Activated CD4-positive, alpha-beta T cell treated with anti-CD3 and anti-CD28 coated beads, Interleukin-2, amount 10 ng/mL, durations not matched to agents 7 days and 5 days (primary cell): ENCODE data around the gene TMPRSS9. TPM values are rescaled to one million over a fixed set of nuclear protein-coding genes. Genes with fewer than 3 reads are reported as not detected.
A peak's percentile ranks its signal among the peaks of the same experiment; 100 is the strongest.
"Not testable (repeated sequence)": the region's sequence is repeated elsewhere in the genome, so short reads cannot be mapped to it uniquely, and the experiment has no call there.

Source experiments
- CTCF ChIA-PET: fragments of 350-600 bp; sonication (Branson Sonifier 250); formaldehyde crosslinking; loops from one replicate; lab custom pipeline; 2021; ENCODE audit warnings: antibody characterized with exemption; lab: Charles Lee
- POLR2A ChIA-PET: fragments of 350-600 bp; sonication (Branson Sonifier 250); formaldehyde crosslinking; loops from one replicate; lab custom pipeline; 2021; ENCODE audit warnings: antibody characterized with exemption; lab: Charles Lee
- DNase-seq: peaks from one replicate; pipeline ENCODE4 v3.0.0-alpha.2; 2020
- H3K27ac Mint-ChIP-seq: one replicate; pipeline ENCODE4 v1.8.0; 2021; ENCODE audit warnings: mild to moderate bottlenecking, moderate library complexity, mixed read lengths
- H3K27me3 Mint-ChIP-seq: one replicate; pipeline ENCODE4 v1.8.0; 2021; ENCODE audit warnings: mixed read lengths
- H3K36me3 Mint-ChIP-seq: one replicate; pipeline ENCODE4 v1.8.0; 2021; ENCODE audit warnings: low read depth, mixed read lengths
- H3K4me1 Mint-ChIP-seq: one replicate; pipeline ENCODE4 v1.8.0; 2021; ENCODE audit warnings: mixed read lengths
- H3K4me3 Mint-ChIP-seq: one replicate; pipeline ENCODE4 v1.8.0; 2021; ENCODE audit warnings: mild to moderate bottlenecking, moderate library complexity, mixed read lengths
- H3K9me3 Mint-ChIP-seq: one replicate; pipeline ENCODE4 v1.8.0; 2021; ENCODE audit warnings: mixed read lengths
- total RNA-seq, 2 experiments: library from RNA; stranded (reverse); gene quantifications; one replicate each; pipeline ENCODE4 v1.2.3, GENCODE V29; 2021

Gene TMPRSS9
- total RNA-seq, 2 experiments from 2014 or later, result not detected

DNA sequence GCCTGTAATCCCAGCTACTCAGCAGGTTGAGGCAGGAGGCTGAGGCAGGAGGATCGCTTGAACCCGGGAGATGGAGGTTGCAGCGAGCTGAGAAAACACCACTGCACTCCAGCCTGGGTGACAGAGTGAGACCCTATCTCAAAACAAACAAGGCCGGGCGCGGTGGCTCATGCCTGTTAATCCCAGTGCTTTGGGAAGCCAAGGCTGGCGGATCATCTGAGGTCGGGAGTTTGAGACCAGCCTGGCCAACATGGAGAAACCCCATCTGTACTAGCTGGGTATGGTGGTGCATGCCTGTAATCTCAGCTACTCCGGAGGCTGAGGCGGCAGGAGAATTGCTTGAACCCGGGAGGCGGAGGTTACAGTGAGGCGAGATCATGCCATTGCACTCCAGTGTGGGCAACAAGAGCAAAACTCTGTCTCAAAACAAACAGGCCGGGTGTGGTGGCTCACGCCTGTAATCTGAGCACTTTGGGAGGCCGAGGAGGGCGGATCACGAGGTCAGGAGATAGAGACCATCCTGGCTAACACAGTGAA, 35.3 kb downstream of the TMPRSS9 start:
- CTCF ChIA-PET, result not testable (repeated sequence)

DNA sequence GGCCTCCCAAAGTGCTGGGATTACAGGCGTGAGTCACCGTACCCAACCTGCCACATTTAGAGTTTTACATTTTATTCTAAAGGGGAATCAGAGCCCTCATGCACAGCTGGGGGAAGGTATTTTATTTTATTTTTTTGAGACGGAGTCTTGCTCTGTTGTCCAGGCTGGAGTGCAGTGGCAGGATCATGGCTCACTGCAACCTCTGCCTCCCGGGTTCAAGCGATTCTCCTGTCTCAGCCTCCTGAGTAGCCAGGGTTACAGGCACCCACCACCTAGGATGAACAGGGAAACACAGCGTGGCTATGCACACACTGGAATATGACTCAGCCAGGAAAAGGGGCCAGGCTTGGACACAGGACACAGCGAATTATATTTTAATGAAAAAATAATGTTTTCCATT, 37.1 kb downstream of the TMPRSS9 start:
- peaks cover 11% of the 10 kb centered on the region for H3K4me1 Mint-ChIP-seq
- H3K27ac Mint-ChIP-seq, DNase-seq, POLR2A ChIA-PET, H3K4me3 Mint-ChIP-seq, H3K9me3 Mint-ChIP-seq, H3K36me3 Mint-ChIP-seq: not testable (repeated sequence)
- H3K27me3 Mint-ChIP-seq, result peaks cover 11% of the 10 kb centered on the region
- CTCF ChIA-PET, result interaction anchor here (1.2 kb wide), 1 partner anchor 12 kb away, joined by 3 read pairs; no protein-coding TSS in a partner anchor

More for the DNA sequence above, 35.3 kb downstream of the TMPRSS9 start:
- POLR2A ChIA-PET, H3K36me3 Mint-ChIP-seq, H3K4me3 Mint-ChIP-seq, H3K9me3 Mint-ChIP-seq, H3K27ac Mint-ChIP-seq, DNase-seq: not testable (repeated sequence)
- Mint-ChIP-seq H3K4me1 (peaks cover 14% of the 10 kb centered on the region), H3K27me3 (peaks cover 13% of the 10 kb centered on the region)

DNA sequence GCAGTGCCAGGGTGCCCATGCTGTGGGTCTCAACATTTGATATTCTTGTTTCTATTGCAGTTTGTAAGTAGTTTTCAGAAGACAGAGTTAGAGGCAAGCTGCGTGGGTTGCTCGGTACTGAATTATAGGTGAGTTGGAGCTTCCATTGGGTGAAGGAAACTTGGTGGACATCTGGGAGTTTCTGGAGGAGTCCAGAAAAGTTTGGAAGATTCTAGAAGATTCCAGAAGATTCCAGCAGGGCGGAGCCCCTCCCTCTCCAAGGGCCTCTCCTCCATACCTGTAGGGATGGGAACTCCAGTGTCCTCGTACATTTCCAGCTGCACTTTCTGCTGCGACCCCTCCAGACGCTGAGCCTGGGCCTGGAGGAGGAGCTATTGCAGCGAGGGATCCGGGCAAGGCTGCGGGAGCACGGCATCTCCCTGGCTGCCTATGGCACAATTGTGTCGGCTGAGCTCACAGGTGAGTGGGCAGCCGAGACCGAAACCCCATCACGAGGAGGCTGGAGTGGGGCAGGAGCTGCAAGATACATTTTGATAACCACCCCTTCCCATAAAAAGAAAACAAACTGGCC, 38.8 kb downstream of the TMPRSS9 start:
- ChIA-PET POLR2A (no interaction called here), CTCF (interaction anchor here (1.5 kb wide), 1 partner anchor 27 kb away, joined by 3 read pairs; no protein-coding TSS in a partner anchor)
- H3K9me3 Mint-ChIP-seq, result no peaks in the 10 kb centered on the region
- H3K27me3 Mint-ChIP-seq, result no peaks in the 10 kb centered on the region
- H3K36me3 Mint-ChIP-seq, result no peaks in the 10 kb centered on the region
- peaks cover 5% of the 10 kb centered on the region for H3K4me1 Mint-ChIP-seq
- H3K4me3 Mint-ChIP-seq, result no peak overlapping the region
- DNase-seq, result no peak
- H3K27ac Mint-ChIP-seq, result no peak overlapping the region

DNA sequence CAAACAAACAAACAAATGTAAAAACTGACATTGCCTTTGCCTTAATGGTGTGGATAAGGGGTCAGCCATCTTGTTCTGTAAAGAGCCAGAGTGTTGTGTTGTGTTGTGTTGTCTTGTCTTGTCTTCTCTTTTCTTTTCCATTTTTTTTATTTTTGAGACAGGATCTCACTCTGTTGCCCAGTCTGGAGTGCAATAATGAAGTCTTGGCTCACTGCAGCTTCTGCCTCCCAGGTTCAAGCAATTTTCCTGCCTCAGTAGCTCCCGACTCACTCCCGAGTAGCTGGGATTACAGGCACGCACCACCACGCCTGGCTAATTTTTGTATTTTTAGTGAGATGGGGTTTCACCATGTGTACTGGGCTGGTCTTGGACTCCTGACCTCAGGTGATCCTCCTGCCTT, 39.5 kb downstream of the TMPRSS9 start:
- ChIA-PET CTCF (interaction anchor here (1.5 kb wide), 1 partner anchor 26 kb away, joined by 3 read pairs; no protein-coding TSS in a partner anchor), POLR2A (no interaction called here)

DNA sequence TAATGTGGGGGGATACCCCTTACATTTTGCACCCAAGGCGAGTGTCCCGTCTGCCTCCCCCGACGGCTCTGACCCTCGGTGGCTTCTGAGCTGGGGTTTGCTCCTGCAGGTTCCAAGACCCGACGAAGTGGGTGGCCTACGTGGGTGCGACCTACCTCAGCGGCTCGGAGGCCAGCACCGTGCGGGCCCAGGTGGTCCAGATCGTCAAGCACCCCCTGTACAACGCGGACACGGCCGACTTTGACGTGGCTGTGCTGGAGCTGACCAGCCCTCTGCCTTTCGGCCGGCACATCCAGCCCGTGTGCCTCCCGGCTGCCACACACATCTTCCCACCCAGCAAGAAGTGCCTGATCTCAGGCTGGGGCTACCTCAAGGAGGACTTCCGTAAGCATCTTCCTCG, 48.2 kb downstream of the TMPRSS9 start:
- Mint-ChIP-seq H3K27me3 (no peaks in the 10 kb centered on the region), H3K27ac (no peak overlapping the region), H3K4me1 (peaks cover 2% of the 10 kb centered on the region), H3K4me3 (no peak overlapping the region), H3K36me3 (no peaks in the 10 kb centered on the region), H3K9me3 (no peaks in the 10 kb centered on the region)
- ChIA-PET POLR2A (no interaction called here), CTCF (interaction anchor here (1.0 to 1.7 kb wide), 2 partner anchors 10 to 15 kb away, joined by 3 to 4 read pairs; no protein-coding TSS in a partner anchor)
- DNase-seq, result no peak

More for the DNA sequence above, 39.5 kb downstream of the TMPRSS9 start:
- H3K9me3 Mint-ChIP-seq, result no peaks in the 10 kb centered on the region
- no peaks in the 10 kb centered on the region for H3K36me3 Mint-ChIP-seq
- no peaks in the 10 kb centered on the region for H3K27me3 Mint-ChIP-seq
- no peaks in the 10 kb centered on the region for H3K4me1 Mint-ChIP-seq
- DNase-seq, result no peak
- H3K27ac Mint-ChIP-seq, result no peak overlapping the region
- no peak overlapping the region for H3K4me3 Mint-ChIP-seq

DNA sequence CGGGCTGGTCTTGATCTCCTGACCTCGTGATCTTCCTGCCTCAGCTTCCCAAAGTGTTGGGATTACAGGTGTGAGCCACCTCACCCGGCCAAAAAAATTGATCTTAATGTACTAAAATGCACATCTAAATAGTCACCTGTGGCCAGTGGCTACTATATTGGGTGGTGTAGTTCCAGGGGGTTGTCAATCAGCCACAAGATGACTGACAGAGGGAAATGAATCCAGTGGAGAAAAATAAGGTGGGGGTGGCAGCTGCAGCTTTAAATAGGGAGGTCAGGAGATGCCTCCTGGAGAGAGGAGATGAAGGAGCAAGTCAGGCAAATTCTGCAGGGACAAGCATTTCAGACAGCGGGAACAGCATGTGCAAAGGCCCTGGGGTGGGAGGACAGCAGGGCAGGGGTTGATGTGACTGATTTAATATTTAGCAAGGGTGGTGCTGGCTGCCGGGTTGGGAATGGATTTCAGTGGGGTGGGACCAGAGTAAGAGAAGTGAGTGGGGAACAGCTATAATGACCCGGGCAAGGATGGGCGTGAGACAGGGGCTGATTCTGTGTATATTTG, 49.4 kb downstream of the TMPRSS9 start:
- H3K9me3 Mint-ChIP-seq, result no peaks in the 10 kb centered on the region
- CTCF ChIA-PET, result interaction anchor here (1.0 to 1.7 kb wide), 4 partner anchors 8 to 136 kb away, joined by 3 to 4 read pairs (median 4); no protein-coding TSS in a partner anchor
- no peaks in the 10 kb centered on the region for H3K36me3 Mint-ChIP-seq
- POLR2A ChIA-PET, result no interaction called here
- H3K27ac Mint-ChIP-seq, result no peak overlapping the region
- no peak for DNase-seq
- no peak overlapping the region for H3K4me3 Mint-ChIP-seq
- H3K27me3 Mint-ChIP-seq, result no peaks in the 10 kb centered on the region
- H3K4me1 Mint-ChIP-seq, result peaks cover 2% of the 10 kb centered on the region

DNA sequence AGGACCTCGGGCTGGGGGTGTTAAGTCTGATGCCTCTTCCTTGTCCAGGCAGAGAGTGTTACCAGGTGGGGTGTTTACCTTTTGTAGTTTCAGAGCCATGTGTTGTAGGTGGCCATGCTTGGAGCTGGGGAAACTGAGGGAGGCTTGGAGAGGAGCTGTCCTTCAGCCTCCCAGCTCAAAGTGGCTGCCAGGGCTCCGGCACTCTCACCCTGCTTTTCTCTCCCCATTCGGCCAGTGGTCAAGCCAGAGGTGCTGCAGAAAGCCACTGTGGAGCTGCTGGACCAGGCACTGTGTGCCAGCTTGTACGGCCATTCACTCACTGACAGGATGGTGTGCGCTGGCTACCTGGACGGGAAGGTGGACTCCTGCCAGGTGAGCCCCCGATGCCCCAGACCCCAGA, 50.0 kb downstream of the TMPRSS9 start:
- Mint-ChIP-seq H3K27ac (no peak overlapping the region), H3K4me1 (peaks cover 2% of the 10 kb centered on the region), H3K27me3 (no peaks in the 10 kb centered on the region), H3K4me3 (no peak overlapping the region), H3K9me3 (no peaks in the 10 kb centered on the region), H3K36me3 (no peaks in the 10 kb centered on the region)
- POLR2A ChIA-PET, result interaction anchor here (0.6 kb wide), 1 partner anchor 33 kb away, joined by 5 read pairs; no protein-coding TSS in a partner anchor
- CTCF ChIA-PET, result interaction anchor here (0.5 to 1.4 kb wide), 3 partner anchors 8 to 552 kb away, joined by 3 to 4 read pairs (median 3); no protein-coding TSS in a partner anchor
- no peak for DNase-seq

DNA sequence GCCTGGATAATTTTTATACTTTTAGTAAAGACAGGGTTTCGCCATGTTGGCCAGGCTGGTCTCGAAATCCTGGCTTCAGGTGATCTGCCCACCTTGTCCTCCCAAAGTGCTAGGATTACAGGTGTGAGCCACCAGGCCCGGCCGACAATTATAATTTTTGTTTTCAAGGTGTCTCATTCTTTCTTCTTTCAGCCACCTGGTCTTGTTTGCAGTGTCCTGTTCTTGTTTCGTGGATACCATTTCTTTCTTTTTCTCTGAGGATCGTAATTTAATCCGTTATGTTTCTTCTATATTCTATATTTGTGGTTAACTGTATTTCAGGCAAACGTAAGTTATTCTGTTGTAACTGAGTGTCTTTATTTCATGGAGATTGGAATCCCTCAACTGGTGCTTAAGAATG, 51.6 kb downstream of the TMPRSS9 start:
- ChIA-PET POLR2A (no interaction called here), CTCF (interaction anchor here (0.6 to 1.2 kb wide), 2 partner anchors 23 to 200 kb away, joined by 3 to 4 read pairs; no protein-coding TSS in a partner anchor)
- Mint-ChIP-seq H3K27ac (no peak overlapping the region), H3K4me3 (no peak overlapping the region), H3K4me1 (peaks cover 2% of the 10 kb centered on the region), H3K27me3 (no peaks in the 10 kb centered on the region), H3K36me3 (no peaks in the 10 kb centered on the region), H3K9me3 (no peaks in the 10 kb centered on the region)
- DNase-seq, result no peak

DNA sequence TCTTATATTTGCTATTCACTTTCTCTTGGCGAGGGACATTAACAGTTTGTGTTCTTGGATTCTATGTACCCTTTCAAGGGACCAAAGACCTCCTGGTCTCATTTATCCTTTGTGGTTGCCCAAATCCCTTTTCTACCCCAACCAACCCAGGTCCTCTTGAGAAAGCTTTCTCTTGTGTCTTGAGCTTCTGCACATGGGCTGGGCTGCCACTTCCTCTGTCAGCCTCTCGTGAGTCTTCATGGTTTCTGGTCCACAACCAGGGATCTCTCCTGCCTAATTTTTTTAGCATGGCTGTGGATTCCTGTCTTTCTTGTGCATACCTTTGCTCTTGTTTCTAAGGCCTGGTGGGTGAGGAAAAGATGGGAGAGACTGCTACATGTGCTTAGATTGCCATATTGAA, 52.4 kb downstream of the TMPRSS9 start:
- POLR2A ChIA-PET, result no interaction called here

DNA sequence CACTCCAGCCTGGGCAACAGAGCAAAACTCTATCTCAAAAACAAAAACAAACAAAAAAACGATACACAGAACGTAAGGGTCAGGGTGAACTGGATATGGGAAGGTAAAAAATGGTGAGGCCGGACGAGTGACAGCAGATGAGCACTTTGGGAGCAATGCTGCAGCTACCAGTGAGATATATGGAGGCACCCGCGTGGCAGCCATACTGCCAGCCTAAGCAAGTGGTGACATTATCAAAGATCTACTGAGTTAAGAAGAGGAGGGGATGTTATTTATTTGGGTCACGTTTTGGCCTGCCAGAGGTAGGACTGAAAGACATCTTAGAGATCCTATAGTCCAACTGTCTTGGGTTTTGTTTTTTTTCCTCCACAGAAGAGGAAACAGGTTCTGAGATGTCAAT, 53.1 kb downstream of the TMPRSS9 start:
- no peaks in the 10 kb centered on the region for H3K27me3 Mint-ChIP-seq
- ChIA-PET CTCF (no interaction called here), POLR2A (no interaction called here)
- peak overlapping the region; percentile 51 for H3K27ac Mint-ChIP-seq
- no peaks in the 10 kb centered on the region for H3K9me3 Mint-ChIP-seq
- no peak for DNase-seq
- peaks cover 1% of the 10 kb centered on the region for H3K36me3 Mint-ChIP-seq
- peaks cover 2% of the 10 kb centered on the region for H3K4me1 Mint-ChIP-seq
- no peak overlapping the region for H3K4me3 Mint-ChIP-seq

More for the DNA sequence above, 52.4 kb downstream of the TMPRSS9 start:
- H3K9me3 Mint-ChIP-seq, result no peaks in the 10 kb centered on the region
- H3K27me3 Mint-ChIP-seq, result no peaks in the 10 kb centered on the region
- H3K27ac Mint-ChIP-seq, result no peak overlapping the region
- CTCF ChIA-PET, result interaction anchor here (1.2 kb wide), 1 partner anchor 199 kb away, joined by 3 read pairs; no protein-coding TSS in a partner anchor
- H3K36me3 Mint-ChIP-seq, result no peaks in the 10 kb centered on the region
- peaks cover 2% of the 10 kb centered on the region for H3K4me1 Mint-ChIP-seq
- DNase-seq, result no peak
- no peak overlapping the region for H3K4me3 Mint-ChIP-seq

DNA sequence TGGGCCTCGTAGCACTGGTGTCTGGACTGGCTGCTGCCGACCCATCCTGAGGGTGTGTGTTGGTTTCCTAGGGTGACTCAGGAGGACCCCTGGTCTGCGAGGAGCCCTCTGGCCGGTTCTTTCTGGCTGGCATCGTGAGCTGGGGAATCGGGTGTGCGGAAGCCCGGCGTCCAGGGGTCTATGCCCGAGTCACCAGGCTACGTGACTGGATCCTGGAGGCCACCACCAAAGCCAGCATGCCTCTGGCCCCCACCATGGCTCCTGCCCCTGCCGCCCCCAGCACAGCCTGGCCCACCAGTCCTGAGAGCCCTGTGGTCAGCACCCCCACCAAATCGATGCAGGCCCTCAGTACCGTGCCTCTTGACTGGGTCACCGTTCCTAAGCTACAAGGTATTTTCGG, 53.6 kb downstream of the TMPRSS9 start:
- DNase-seq, result no peak
- CTCF ChIA-PET, result no interaction called here
- Mint-ChIP-seq H3K9me3 (no peaks in the 10 kb centered on the region), H3K27ac (no peak overlapping the region), H3K36me3 (peaks cover 1% of the 10 kb centered on the region), H3K4me3 (no peak overlapping the region), H3K27me3 (no peaks in the 10 kb centered on the region), H3K4me1 (peaks cover 2% of the 10 kb centered on the region)
- POLR2A ChIA-PET, result no interaction called here

DNA sequence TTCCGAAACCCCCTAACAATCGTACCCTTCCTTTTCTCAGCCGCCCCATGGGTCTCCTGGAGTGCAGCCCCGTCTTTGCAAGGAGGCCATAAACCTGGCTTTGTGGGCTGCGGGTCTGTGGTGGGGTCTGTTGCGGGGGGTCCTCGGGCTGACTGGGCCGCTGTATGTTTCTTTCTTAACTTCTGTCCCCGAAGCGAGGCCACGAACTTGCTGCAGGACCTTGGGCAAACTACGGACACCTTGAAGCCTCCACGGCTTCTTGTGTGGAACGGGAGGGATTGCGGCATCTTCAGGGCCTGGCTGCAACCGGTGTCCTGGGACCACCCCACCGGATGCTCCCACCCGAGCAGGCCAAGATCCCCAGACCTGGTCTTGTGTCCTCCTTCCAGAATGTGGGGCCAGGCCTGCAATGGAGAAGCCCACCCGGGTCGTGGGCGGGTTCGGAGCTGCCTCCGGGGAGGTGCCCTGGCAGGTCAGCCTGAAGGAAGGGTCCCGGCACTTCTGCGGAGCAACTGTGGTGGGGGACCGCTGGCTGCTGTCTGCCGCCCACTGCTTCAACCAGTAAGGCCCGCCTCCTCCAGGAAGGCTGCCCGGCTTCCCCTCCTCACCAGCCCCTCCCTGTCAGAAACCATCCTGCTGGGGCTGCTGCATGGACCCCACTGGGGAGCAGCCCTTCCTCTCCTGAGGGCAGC, 55.4 kb downstream of the TMPRSS9 start:
- no peak for DNase-seq
- no peaks in the 10 kb centered on the region for H3K27me3 Mint-ChIP-seq
- no peak overlapping the region for H3K4me3 Mint-ChIP-seq
- ChIA-PET POLR2A (no interaction called here), CTCF (no interaction called here)
- H3K36me3 Mint-ChIP-seq, result peaks cover 1% of the 10 kb centered on the region
- H3K27ac Mint-ChIP-seq, result no peak overlapping the region
- H3K4me1 Mint-ChIP-seq, result peaks cover 2% of the 10 kb centered on the region
- no peaks in the 10 kb centered on the region for H3K9me3 Mint-ChIP-seq

DNA sequence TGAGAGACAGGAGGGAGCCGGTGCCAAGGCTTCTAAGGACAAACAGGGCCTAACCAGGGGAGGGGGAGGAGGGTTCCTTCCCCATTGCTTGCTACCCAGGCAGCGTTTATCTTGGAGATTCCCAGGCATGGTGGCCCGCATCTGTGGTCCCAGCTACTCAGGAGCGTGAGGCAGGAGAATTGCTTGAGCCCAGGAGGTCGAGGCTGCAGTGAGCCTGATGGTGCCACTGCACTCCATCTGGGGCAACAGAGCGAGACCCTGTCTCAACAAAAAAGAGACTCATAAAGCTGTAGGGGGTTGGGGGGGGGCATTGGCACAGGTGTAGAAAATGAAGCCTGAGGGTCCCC, 55.9 kb downstream of the TMPRSS9 start:
- no peaks in the 10 kb centered on the region for H3K9me3 Mint-ChIP-seq
- H3K27me3 Mint-ChIP-seq, result no peaks in the 10 kb centered on the region
- ChIA-PET POLR2A (no interaction called here), CTCF (no interaction called here)
- no peak overlapping the region for H3K27ac Mint-ChIP-seq
- no peak overlapping the region for H3K4me3 Mint-ChIP-seq
- no peak for DNase-seq
- H3K4me1 Mint-ChIP-seq, result peaks cover 2% of the 10 kb centered on the region
- peaks cover 1% of the 10 kb centered on the region for H3K36me3 Mint-ChIP-seq
